ENCODE data around the gene HSD17B8.
A peak's percentile ranks its signal among the peaks of the same experiment; 100 is the strongest.

The HSD17B8 gene

DNA sequence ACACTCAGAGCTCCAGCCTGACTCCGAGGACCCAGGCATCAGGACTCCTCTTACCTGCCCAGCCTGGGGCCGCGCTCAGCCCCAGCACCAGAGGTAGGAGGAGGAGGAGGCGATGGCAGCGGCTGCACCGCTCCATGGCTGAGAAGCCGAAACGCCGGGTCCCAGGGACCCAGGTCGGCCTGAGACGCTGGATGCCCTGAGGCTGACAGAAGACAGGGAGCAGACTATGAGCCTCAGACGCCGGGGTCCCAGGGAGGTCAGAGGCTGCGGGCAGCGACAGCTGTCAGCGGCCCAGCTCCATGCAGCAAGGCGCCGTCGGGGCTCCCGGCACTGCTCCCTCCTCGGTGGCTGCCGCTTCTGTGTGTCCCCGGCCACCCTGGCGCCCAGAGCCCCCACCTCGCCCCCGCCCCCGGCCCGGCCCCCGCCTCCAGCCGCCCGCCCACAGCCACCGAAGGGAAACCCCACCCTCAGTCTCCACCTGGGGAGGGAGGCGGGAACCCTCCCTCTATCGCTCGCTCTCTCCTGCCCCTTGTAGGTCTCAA, 12.3 kb upstream of the HSD17B8 start, which contains the start of gene COL11A2:
Gene COL11A2, minus strand, starts transcription at position 363 of the 542 bp plus-strand sequence. Its CDS starts 227 bp downstream, at position 136.
- no peak for TF ChIP-seq ZNF274 (IDR thresholded peaks at IDR 0.05; ENCODE audit: low read depth, low read length)
- no peak within 1 kb of the TSS; the same call in 1 of the 2 replicates for H3K4me3 ChIP-seq (ENCODE audit: low read length)

DNA sequence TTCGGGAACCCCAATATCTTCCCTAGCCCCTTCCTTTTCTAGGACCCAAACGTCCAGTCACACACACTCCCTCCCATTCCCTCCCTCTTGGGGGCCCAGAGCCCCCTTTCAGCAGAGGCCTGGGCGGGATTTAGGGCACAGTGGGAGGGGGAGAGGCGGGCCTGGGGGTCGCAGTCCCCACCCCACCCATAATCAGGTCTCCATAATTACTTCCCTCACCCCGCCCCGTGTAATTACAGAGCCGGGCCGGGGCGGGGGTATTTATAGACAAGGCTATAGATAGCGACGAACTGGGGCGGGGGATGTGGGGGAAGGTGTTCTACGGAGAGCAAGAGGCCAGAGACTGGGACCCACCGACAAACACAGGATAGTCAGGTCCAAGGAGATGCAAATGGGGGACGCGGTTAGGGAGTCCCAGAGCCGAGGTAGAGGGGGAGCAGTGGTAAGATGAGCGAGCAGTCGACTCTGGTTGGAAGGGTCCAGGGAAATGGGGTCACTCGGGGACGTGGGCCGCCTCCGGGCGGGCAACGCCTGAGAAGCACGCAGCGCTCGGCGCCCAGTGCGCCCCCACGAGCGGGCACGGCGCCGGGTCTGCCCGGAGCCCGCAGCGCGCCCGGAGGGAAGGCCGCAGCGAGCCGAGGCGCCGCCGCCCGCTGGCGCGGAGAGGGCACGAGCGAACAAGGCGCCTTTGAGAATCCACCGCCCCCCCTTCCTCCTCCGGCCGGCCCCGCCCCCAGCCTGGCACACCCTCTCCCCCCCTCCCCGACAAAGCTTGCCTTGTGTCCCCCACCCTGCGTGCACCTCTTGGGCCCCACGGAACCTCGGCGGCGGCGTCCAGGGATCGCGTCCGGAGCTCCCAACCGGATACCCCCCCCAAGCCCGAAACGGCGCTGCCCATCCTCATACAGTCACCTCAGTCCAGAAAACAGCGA, 11.5 kb upstream of the HSD17B8 start:
- TF ChIP-seq ZNF274 (IDR thresholded peaks at IDR 0.05; ENCODE audit: low read depth, low read length), result no peak
- no peak overlapping the region; the same call in 1 of the 2 replicates for H3K4me3 ChIP-seq (ENCODE audit: low read length)

DNA sequence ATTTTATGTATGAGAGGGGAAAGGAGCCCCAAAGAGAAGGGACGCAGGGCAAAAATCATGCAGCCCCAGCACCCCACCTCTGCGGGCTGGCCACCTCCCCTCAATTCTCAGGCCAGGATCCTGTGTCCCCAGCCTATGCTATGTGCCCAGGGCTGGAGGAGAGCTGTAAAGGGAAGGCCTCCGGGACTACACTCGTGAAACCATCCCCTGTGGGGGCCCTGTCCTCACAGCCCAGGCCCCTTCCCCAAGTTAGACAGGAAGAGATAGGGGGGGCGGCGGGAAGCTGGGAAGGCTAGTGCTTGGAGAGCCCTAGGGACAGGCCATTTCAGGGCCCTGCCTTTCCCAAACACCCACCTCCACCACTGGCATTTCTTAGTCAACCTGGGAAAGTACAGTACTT, 10.8 kb upstream of the HSD17B8 start:
- no peak for TF ChIP-seq ZNF274 (IDR thresholded peaks at IDR 0.05; ENCODE audit: low read depth, low read length)
- H3K4me3 ChIP-seq (ENCODE audit: low read length), result no peak overlapping the region

DNA sequence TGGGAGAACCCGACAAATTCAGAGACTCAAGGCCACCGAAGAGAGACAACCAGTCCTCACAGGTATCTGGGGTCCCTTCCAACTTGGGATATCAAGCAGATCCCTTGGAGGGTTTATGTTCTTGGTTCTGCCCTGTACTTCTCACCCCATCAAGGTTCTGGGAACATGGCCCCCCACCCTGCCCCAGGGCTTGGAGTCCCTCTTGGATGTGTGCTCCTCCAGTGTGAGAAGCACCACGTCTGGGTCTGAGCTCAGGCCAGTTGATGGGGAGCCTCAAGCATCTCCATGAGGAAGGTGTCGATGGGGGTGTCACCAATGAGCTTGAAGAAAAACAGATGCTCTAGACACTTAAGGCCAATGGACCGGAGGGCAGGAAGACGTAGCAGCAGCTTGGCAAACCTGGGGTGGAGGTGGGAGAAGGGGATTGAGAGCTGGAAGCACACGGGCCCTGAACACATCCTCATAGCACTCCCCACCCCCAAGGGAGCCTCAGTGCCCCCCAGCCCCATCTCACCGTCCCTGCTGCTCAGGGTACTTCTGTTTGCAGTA, 9.9 kb upstream of the HSD17B8 start:
- H3K4me3 ChIP-seq (ENCODE audit: low read length), result no peak overlapping the region
- no peak for TF ChIP-seq ZNF274 (IDR thresholded peaks at IDR 0.05; ENCODE audit: low read depth, low read length)

DNA sequence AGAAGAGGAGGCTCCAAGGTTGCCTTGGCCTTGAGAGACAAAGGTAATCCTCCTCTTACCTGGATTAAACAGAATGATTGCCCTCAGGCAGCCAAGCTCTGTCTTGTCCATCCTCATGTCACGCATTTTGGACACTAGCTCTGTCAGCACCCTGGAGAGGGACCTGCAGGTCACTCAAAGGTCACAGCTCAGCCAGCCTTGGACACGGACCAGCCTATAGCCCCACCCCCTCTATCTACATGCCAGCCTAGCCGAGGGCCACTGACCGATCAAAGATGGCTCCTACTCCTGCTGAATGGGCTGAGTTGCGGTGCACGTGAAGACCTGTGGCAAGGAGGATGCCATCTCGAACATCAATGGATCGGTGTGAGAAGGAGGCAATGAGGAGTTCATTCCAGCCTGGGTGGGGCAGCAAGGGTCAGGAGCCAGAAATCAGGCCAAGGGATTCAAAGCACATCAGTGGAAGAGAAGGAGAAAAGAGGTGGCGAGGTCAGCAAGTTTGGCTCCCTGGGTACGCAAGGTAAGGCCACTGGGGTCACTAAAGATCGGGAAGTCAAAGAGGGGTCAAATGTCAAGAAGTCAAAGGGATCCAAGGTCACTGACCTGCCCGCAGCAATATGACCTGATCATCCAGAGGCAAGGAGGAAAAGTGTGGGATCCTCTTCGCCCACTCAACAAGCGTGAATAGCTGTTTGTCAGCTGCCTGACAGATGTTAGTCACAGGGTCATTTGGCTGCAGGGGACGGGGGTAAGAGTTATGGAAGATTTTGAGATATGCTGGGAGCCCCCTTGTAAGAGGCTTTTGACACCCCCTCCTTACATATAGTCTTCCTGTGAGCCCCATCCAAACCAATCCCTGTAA, 8.9 kb upstream of the HSD17B8 start:
- TF ChIP-seq ZNF274 (IDR thresholded peaks at IDR 0.05; ENCODE audit: low read depth, low read length), result no peak
- no peak overlapping the region for H3K4me3 ChIP-seq (ENCODE audit: low read length)

DNA sequence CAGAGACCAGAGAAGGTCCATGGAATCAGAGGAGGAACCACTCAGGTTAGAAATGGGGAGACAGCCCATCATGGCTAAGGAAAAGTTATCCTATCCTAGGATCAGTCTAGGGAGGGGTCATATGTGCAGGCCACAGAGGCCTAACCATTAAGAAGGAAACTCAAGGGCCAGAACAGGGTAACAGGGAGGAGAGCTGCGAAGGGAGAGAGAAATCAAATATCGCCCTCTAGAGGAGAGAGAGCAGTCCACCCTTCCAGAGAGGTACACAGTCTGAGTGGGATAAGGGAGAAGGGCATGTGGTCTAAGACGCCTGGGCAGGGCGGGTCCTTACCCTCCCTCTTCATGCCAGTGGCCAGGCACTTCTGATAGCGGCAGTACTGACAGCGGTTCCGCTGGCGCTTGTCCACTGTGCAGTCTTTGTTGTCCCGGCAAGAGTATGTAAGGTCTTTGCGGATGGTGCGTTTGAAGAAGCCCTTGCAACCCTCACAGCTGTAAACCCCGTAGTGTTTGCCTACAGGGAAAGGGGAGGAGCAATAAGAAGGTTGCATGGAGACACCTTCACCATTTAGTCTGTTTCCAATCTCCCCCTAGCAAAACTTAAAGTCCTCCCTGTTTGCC, 6.9 kb upstream of the HSD17B8 start:
- no peak for TF ChIP-seq ZNF274 (IDR thresholded peaks at IDR 0.05; ENCODE audit: low read depth, low read length)
- no peak overlapping the region for H3K4me3 ChIP-seq (ENCODE audit: low read length)

DNA sequence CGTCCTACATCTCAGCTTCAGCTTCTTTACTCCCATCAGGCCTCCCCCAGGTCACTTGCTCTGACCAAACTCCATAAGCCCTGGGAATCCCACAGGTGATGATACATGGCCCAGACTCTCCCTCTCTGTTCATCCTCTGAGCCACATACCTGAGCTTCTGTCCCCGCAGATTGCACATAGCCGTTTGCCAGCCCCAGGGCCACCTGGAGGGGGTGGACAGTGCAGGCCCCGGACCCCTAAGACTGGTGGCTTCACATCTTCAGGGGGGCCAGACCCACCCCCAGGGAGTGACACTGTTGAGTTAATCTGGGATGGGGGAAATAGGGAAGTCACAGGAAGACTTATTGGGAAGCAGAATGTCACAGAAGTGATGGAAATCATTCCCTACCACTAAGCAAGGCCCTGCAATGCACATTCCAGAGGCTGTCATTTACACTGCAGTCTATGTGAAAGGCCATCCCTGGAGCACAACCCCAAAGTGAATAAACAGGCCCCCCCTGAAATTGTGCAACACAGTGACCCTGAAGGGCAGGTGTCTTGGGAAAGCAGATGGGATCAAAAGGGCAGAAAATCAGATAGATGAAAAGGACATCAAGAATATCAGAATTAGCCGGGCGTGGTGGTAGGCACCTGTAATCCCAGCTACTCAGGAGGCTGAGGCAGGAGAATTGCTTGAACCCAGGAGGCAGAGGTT, 6.1 kb upstream of the HSD17B8 start:
- no peak overlapping the region for H3K4me3 ChIP-seq (ENCODE audit: low read length)
- no peak for TF ChIP-seq ZNF274 (IDR thresholded peaks at IDR 0.05; ENCODE audit: low read depth, low read length)

DNA sequence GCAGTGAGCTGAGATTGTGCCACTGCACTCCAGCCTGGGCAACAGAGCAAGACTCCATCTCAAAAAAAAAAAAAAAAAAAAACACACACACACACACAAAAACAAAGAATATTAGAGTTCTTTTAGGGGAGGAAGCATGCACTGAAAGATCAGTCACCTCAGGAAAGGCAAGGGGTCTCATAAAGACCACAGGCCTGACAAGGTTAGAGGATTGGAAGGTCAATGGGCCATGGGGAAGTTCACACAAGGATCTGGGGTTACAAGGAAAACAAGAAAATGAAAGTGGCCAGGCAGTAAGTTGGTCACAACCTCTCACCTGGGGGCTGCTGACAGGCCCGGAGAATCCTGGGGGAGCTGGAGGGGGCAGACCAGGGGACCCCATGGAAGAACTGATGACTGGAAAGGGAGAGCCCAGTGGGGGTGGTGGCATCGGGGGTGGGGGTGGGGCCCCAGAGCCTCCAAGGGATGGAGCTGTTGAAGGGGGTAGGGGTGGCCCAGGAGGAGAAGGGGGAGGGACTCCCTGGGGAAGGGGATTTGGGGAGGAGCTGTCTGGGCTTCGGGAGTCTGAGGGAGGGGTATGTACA, 5.5 kb upstream of the HSD17B8 start:
- H3K4me3 ChIP-seq (ENCODE audit: low read length), result peak overlapping the region; percentile 91; the same call in 1 of the 2 replicates
- no peak for TF ChIP-seq ZNF274 (IDR thresholded peaks at IDR 0.05; ENCODE audit: low read depth, low read length)

DNA sequence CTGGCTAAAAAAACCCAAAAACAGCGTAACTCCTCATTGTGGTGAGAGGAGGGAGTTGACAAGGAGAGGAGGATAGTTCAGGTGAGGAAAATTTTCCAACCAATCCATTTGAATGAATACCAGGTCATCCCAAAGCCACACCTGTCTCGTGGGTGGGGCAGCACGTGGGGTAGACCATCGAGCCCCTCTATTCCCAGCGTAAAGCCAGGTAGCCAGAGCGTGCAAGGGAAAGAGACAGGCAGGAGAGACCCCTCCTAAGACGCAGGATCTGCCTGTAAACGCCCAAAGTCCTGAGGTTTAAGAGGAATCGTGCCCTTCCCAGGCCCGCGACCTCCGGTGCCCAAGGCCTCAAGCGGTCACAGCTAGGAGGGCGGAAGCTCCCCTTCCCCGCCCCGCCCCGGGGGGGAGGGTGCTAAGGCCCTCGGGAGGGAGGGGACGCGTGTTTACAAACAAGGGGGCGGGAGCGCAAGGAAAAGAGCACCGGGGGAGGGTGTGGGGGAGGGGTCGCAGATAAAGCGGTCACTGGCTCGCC, 4.7 kb upstream of the HSD17B8 start:
- no peak for TF ChIP-seq ZNF274 (IDR thresholded peaks at IDR 0.05; ENCODE audit: low read depth, low read length)
- H3K4me3 ChIP-seq (ENCODE audit: low read length), result peak overlapping the region; percentile 91

DNA sequence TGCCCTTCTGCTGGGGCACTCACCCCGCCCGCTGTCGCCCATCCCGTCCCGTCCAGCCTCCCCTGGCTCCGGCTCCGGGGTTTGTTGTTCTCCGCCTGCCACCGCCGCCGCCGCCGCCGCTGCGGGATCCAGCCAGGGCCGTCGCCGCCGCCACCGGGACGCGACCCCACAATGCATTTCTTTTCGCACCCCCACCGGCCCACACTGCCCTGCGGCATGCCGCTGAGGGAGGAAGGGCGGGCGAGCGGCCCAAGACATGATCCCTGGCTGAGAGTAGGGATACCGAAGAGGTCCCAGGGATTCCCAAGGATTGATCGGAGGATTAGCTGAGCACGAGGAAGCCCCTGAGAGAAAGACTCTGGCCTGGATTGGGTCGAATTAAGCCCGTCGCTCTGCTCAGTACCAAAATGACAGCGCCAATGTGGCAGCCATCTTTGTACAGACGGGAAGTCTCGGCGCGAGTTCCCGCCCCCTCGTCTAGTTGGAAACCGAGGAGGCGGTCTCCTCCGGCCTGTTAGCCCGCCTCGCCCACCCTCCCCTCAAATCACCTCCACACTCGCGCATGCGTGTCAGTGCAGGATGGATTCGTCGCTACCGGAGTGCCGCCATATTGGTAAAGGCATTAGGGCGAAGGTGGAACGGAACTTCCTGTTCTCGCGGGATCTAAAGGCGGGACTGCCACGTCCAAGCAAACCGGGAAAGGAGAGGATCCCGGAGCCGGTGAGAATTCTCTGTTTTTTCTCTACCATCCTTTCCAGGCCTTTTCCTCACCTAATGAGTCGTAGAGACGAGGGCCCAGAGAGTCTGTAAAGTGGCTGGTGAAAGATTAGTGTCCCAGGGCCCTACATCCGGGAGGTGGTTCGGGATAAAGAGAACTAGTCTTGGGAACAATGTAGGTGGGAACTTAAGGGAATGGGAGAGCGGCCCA, 4.0 kb upstream of the HSD17B8 start, which contains the start of the genes RXRB and SLC39A7:
Gene RXRB, minus strand, starts transcription at position 447 of the 928 bp plus-strand sequence. Its CDS starts 189 bp downstream, at position 258.
Gene SLC39A7, plus strand, starts transcription at position 649 of the 928 bp plus-strand sequence. CDS start 379 bp downstream, outside the sequence.
- no peak for TF ChIP-seq ZNF274 (IDR thresholded peaks at IDR 0.05; ENCODE audit: low read depth, low read length)
- H3K4me3 ChIP-seq (ENCODE audit: low read length), result peak within 1 kb of the TSS; percentile 91

DNA sequence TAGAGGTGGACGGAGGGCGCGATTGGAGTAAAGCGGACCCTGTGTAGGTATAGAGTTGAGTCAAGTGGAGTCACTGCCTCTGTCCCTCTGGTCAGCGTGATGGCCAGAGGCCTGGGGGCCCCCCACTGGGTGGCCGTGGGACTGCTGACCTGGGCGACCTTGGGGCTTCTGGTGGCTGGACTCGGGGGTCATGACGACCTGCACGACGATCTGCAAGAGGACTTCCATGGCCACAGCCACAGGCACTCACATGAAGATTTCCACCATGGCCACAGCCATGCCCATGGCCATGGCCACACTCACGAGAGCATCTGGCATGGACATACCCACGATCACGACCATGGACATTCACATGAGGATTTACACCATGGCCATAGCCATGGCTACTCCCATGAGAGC, 3.3 kb upstream of the HSD17B8 start:
- no peak for TF ChIP-seq ZNF274 (IDR thresholded peaks at IDR 0.05; ENCODE audit: low read depth, low read length)
- H3K4me3 ChIP-seq (ENCODE audit: low read length), result peak overlapping the region; percentile 91
